T-helper 2 cell (primary cell): ENCODE measurements around the gene PDGFRB.
A peak's percentile ranks its signal among the peaks of the same experiment; 100 is the strongest.

Experiments used
- DNase-seq, 5 experiments: peaks; one replicate each; pipeline versions ENCODE4 v3.0.0 to v3.0.0-alpha.2; 2012 to 2022
- total RNA-seq, 2 donors: gene quantifications; one replicate each; lab custom pipeline; 2026; lab: John Stamatoyannopoulos, UW

Gene PDGFRB
- total RNA-seq, result 0 reads per million in 2 donors

DNA sequence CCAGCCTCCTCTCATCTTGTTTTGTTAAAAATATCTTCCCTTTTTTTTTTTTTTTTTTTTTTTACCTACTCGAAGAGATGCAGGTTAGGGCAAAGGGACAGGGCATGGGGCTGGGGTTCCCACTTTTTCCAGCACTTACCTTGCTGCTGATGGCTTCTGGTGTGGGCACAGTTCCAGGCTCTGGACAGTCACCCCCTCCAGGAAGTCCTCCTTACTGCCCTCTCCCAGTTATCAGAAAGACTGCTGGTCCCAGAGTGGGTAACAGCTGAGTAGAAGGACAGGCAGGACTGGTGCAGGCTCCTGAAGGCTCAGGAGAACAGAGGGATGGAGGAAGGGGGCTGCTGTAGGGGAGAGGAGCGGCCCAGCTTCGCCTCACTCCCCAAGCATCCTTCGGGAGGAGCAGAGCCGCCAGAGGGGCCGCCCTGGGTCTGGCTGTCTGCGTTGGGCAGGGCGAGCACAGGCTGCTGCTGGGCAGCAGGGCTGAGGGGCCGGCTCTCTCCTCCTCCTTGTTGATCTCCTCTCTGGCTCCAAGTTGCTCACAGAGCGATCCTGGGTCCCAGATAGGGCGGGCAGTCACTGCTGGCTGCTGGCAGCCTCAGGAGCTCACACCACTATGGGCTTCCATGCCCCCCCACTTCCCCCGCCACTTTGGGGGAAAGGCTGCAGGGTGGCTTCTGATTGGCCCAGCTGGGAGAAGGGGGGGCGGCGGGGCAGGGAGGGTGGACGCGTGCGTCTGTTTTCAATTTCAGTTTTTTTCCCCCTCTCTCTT lies at the start of gene PDGFRB:
PDGFRB (minus strand) TSS at position 588 of the 769 bp plus-strand sequence. CDS start 18,798 bp downstream, outside the sequence.
- peak in 2 of 5 experiments; percentile 17 to 20 for DNase-seq

GRCh38 chr5:150204590-150204960 lies 48.9 kb upstream of the PDGFRB start:
- DNase-seq, result no peak

GRCh38 chr5:150203832-150204589 lies 48.4 kb upstream of the PDGFRB start:
- no peak for DNase-seq

GRCh38 chr5:150202501-150202900 lies 46.9 kb upstream of the PDGFRB start:
- DNase-seq, result no peak

DNA sequence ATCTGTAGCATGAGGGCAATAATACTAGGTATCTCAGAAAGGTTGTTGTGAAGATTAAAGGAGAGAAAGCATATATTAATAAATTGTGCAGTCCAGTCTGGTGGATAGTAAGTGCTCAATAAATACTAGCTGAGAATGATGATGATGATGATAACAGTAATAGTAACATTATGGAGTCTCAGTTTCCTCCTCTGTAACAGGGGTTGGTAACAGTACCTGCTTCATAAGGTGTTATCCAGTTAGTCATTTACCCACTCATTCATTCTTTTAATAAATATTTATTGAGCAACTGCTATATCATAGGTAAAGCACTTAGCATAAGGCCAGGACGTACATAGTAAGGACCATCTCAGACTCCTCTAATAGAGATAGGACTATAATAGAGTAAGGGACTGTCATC lies 41.8 kb upstream of the PDGFRB start:
- no peak for DNase-seq

DNA sequence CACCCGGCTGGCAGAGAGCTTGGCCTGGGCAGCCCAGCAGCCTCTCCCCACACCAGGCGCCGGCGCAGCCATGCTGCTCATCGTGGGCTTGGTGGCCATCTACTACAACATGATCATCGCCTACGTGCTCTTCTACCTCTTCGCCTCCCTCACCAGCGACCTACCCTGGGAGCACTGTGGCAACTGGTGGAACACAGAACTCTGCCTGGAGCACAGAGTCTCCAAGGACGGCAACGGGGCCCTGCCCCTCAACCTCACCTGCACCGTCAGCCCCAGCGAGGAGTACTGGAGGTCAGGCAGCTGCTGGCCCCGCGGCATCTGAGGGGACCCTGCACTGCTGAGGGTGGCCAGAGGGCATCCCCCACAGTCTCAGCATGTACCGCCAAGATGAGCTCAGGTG lies 41.3 kb upstream of the PDGFRB start:
- DNase-seq, result no peak

GRCh38 chr5:150196514-150196913 lies 40.9 kb upstream of the PDGFRB start:
- DNase-seq, result no peak

GRCh38 chr5:150195736-150196485 lies 40.3 kb upstream of the PDGFRB start:
- DNase-seq, result no peak

GRCh38 chr5:150192462-150192861 lies 36.8 kb upstream of the PDGFRB start:
- DNase-seq, result no peak

DNA sequence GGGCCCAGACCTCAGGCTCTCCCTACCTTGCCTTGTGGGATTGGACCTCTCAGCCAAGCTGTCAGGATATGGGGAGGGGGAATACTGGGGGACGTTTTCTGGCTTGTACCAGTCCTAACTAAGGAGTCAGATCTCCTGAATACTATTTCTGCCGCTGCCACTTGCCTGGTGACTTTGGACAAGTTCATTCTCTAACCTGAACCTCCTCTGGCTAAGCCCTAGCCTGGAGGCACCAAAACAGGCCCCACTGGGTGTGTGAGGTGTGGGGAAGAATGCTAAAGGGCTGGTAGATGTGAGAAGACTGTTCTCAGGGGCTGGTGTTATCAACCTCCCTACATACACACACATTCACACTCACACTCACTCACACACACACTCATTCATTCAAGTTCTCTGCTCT lies 35.3 kb upstream of the PDGFRB start:
- no peak for DNase-seq

DNA sequence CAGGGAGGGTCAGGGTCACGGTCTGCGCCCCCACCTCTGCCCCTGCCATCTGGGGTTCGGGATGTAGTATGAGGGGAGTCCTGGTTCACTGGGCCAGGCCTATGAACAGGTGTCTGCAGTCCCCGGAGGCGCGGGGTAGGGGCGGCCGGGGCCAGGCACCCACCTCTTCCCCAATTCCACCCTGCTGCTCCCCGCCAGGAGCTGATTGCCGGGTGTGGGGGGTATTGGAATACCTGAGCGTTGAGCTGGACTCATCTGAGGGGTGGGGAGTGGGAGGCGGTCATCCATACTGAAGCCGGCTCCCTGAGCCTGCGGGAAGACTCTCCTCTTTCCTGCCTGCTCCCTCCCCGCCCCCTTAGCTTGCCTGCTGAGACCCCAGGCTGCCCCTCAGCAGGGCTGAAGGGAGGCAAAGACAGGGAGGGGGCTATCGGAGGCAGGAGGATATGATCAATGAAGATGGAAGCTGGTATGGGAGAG lies 34.9 kb upstream of the PDGFRB start:
- no peak for DNase-seq

DNA sequence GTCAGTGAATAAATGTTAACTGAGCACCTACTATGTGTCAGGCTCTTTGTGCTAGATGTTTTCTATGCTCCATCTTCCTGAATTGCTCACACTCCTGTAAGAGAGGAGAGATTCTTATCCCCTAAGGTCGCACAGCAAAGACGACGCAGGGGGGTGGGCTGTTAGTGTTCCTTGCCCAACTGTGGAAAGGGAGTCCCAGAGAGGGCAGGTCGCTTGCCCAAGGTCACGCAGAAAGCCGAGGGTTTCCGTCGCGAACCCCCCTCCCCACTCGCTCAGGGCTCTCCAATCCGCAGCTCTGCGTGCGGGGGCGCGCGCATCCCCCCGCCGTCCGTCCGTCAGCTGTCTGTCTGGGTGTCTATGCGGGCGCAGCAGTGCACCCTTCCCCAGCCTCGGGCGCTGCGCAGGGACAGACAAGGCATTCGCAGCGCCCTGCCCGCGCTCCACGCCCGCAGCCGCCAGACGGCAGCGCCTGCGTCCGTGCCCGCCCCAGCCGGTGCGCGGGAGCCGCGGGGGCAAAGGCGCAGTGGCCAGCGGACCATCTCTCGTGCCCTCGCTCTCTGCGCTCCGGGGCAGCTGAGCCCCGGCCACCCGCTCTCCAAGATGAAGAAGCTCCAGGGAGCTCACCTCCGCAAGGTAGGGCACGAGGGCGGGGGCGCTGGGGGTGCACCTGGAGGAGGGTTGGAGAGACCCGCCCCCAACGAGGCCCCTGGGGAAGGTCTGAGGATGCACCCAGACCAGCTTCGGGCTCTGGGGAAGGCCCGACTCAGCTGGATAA lies 34.3 kb upstream of the PDGFRB start, which contains the start of gene SLC6A7:
SLC6A7 (plus strand) TSS at position 335 of the 775 bp plus-strand sequence; CDS start at position 601, 266 bp downstream.
- no peak for DNase-seq

DNA sequence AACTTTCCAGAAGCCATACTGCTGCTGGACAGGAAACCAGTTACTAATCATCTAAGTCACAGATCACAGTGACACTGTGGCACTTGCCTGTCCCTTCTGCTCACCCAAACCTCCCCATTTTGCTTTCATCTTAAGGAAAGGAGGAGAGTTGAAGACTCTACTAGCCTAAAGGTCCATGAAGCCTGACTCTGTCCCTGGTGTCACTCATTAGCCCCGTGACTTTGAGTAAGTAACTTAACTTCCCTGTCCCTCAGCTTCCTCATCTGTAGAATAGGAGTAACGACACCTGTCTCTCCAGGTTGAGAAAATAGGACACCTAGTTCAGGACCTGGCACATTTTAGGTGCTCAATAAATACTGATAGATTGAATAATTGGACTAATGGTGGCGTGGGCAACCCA lies 33.7 kb upstream of the PDGFRB start:
- no peak for DNase-seq

- DNase-seq, result no peak
These were observed 32.6 kb upstream of the PDGFRB start for GRCh38 chr5:150188146-150188842.

- DNase-seq, result no peak
These were observed 31.3 kb upstream of the PDGFRB start for GRCh38 chr5:150186897-150187296.

DNA sequence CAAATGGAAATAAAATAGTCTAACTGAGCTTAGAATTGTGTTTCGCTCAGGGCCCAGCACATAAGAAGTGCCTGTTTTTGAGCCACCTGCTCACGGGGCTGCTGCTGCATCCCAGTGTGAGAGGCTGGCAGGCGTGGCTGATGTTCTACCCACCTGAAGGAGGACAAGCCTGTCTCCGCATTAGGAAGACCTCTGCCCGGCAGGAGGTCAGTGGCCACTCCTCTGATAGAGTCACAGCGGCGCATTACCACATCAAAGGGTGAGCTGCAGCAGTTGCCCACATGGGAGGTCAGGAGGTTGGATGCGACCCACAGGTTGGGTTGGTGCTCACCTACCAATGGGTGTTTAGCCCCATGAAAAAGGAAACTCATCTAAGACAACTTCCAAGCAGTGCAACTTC lies 30.5 kb upstream of the PDGFRB start:
- no peak for DNase-seq

- no peak for DNase-seq
These were observed 29.6 kb upstream of the PDGFRB start for GRCh38 chr5:150184990-150185912.

- no peak for DNase-seq
These were observed 28.4 kb upstream of the PDGFRB start for GRCh38 chr5:150184006-150184405.

- DNase-seq, result no peak
These were observed 27.8 kb upstream of the PDGFRB start for GRCh38 chr5:150183436-150183835.

DNA sequence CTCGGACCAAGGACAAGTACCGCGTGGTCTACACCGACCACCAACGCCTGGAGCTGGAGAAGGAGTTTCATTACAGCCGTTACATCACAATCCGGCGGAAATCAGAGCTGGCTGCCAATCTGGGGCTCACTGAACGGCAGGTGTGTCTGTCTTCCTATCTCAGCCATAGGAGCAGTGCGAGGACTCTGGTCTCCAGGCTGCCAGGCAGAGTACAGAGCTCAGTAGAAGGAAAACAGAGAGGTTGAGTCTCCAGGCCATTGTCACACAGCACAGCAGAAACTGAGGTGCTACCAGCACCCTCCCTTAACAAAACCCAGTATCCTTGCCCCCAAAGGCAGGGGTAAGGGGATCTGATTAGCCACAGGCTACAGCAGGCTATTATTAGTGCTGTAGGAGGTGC lies 27.1 kb upstream of the PDGFRB start:
- DNase-seq, result no peak
